ENCODE results near the gene GPR15. TPM values are rescaled to one million over a fixed set of nuclear protein-coding genes. Genes with fewer than 3 reads are reported as not detected.

GPR15 gene
- total RNA-seq, 2 donors from 2014 or later: not detected

DNA sequence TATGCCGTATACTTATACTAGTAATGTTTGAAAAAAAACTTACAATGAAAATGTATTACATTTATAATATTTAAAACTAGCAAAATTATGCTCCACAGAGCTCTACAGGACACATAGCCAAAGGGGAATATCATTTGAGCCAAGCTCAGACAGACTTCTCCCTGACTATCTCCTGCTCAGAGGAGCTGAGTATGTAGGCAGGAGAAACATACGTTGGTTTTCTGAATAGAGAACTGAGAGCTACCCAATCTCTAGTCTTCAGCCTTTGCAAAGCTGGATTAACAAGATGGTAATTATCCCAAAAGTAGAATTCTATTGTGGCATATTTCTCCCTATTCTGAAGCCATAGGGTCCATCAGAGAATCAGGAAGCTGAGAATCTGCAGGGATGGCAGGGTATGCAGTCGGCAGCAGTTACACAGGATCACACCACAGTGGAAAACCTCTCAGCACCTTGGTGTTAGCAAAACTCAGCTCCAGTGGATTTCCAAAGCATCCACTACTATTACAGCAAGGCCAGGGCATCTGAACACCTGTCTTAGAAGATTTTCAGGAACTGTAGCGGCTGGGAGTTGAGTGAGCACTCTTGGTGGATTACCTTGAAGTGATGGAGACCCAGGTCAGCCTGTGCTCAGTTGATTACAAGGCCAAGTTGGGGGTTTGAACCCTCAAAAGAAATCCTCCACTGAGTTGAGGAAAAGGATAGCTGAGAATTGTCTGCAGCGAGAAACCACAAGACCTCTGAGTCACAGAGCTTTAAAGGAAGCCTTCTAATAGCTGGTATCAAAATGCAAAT is 30.1 kb downstream of the GPR15 start:
- intact Hi-C loops (cut with DNase I): no loop called here
- Histone ChIP-seq H3K27me3 (no peaks in the 10 kb centered on the region), H3K4me1 (no peaks in the 10 kb centered on the region), H3K4me3 (no peak overlapping the region), H3K36me3 (replicated peaks in 1 of 2; ENCODE audit: insufficient read depth in 1 of 2, low read depth in 2 of 2) (no peaks in the 10 kb centered on the region), H3K27ac (no peak overlapping the region), H3K9me3 (no peaks in the 10 kb centered on the region)
- 73 to 85% methylated on average over 5 of the region's 5 CpGs for whole genome bisulfite sequencing, 2 donors
- DNase-seq: no peak
- no peak for ATAC-seq
- no peak for TF ChIP-seq CTCF (IDR thresholded peaks at IDR 0.05)
- TF ChIP-seq POLR2A (IDR thresholded peaks at IDR 0.05): no peak

DNA sequence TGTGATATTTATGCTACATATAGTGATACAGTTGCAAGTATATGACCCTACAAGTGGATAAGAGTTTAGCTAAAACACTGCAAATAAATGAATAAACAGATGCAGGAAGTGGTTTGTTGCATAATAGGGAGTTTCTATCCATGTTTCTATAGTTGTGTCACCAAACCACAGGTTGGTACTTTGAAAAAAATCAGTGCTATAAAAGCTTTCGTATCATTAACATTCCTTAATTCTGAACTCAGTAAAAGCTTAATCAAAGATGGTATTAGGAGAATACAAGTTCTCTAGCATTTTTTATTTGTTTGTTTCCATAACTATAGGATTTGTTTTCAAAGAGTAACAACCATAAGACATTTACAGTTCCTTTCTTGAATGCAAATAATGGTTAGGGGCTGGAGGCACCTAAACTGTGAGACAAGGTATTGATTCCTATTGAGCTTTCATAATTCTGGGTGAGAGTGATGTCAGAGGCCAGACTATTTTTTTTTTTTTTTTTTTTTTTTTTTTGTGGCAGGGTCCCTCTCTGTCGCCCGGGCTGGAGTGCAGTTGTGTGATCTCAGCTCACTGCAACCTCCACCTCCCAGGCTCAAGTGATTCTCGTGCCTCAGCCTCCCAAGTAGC is 32.0 kb downstream of the GPR15 start:
- Histone ChIP-seq H3K36me3 (replicated peaks in 1 of 2; ENCODE audit: insufficient read depth in 1 of 2, low read depth in 2 of 2) (no peaks in the 10 kb centered on the region), H3K4me1 (no peaks in the 10 kb centered on the region), H3K27ac (no peak overlapping the region), H3K27me3 (no peaks in the 10 kb centered on the region), H3K9me3 (no peaks in the 10 kb centered on the region), H3K4me3 (no peak overlapping the region)
- intact Hi-C loops (cut with DNase I): no loop called here
- TF ChIP-seq POLR2A (IDR thresholded peaks at IDR 0.05): no peak
- no peak for ATAC-seq
- WGBS, 2 donors: 50 to 73% methylated on average over 4 of the region's 4 CpGs
- no peak for DNase-seq

DNA sequence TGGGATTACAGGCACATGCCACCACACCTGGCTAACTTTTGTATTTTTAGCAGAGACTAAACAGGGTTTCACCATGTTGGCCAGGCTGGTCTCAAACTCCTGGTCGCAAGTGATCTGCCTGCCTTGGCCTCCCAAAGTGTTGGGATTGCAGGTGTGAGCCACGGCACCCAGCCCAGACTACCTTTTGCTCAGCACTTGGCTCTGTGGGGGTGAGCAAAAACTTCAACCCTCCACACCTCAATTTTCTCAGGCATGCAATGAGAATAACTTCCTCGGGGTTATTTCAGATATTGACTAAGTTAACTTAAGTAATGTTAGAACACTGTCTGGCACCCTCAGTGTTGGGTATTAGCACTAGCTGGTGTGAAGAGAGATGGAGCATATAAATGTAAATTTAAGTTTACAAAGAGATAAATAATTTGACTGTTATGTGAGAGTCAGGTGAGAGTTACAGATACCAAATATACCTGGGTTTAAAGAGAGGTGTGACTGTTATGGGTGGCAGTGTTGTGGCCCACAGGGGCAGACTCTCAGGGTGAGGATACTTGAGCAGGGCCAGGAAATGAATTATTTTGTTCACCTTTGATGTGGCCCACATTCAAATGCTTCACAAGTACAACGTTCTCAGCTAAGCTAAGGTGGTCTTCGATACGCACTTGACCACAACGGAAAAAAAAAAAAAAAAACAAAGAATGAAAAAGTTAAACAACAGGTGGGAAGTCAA is 32.7 kb downstream of the GPR15 start:
- WGBS, 2 donors: 65 to 70% methylated on average over 7 of the region's 7 CpGs
- DNase-seq: no peak
- no peak for ATAC-seq
- Histone ChIP-seq H3K27me3 (no peaks in the 10 kb centered on the region), H3K36me3 (replicated peaks in 1 of 2; ENCODE audit: insufficient read depth in 1 of 2, low read depth in 2 of 2) (no peaks in the 10 kb centered on the region), H3K4me3 (no peak overlapping the region), H3K27ac (no peak overlapping the region), H3K4me1 (no peaks in the 10 kb centered on the region), H3K9me3 (no peaks in the 10 kb centered on the region)
- intact Hi-C loops (cut with DNase I): no loop called here
- no peak for TF ChIP-seq POLR2A (IDR thresholded peaks at IDR 0.05)
- TF ChIP-seq CTCF (IDR thresholded peaks at IDR 0.05): no peak

DNA sequence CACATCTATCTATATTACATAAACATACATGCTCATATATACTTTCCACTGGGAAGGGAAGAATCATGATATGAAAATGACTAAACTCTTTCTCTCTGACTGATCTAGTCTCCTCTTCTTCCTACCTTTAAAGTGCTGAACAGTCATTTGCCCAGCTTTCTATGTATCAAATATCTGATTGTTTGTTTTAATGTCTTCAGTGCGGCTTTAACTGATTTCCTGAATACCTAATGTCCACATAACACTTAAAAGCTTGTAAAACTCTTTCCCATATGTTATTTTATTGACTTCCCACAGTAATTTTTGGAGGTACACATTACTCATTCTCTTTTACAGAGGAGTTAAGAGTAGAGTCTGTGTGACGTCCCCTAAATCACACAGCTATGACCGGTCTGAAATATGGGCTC is 33.5 kb downstream of the GPR15 start:
- Histone ChIP-seq H3K4me3 (no peak overlapping the region), H3K36me3 (replicated peaks in 1 of 2; ENCODE audit: insufficient read depth in 1 of 2, low read depth in 2 of 2) (no peaks in the 10 kb centered on the region), H3K4me1 (no peaks in the 10 kb centered on the region), H3K27ac (no peak overlapping the region), H3K9me3 (no peaks in the 10 kb centered on the region), H3K27me3 (no peaks in the 10 kb centered on the region)
- ATAC-seq: no peak
- DNase-seq: no peak
- TF ChIP-seq POLR2A (IDR thresholded peaks at IDR 0.05) (no peak), CTCF (IDR thresholded peaks at IDR 0.05) (no peak)
- WGBS, 2 donors: 42 to 43% methylated on average over 3 of the region's 3 CpGs
- intact Hi-C loops (cut with DNase I): no loop called here

- DNase-seq (no peak), ATAC-seq (no peak)
- Histone ChIP-seq H3K4me1 (no peaks in the 10 kb centered on the region), H3K36me3 (replicated peaks in 1 of 2; ENCODE audit: insufficient read depth in 1 of 2, low read depth in 2 of 2) (no peaks in the 10 kb centered on the region), H3K9me3 (no peaks in the 10 kb centered on the region), H3K4me3 (no peak overlapping the region), H3K27me3 (no peaks in the 10 kb centered on the region), H3K27ac (no peak overlapping the region)
- 63% methylated on average over 6 of the region's 6 CpGs for WGBS, 2 donors
- TF ChIP-seq POLR2A (IDR thresholded peaks at IDR 0.05) (no peak), CTCF (IDR thresholded peaks at IDR 0.05) (no peak)
- intact Hi-C loops (cut with DNase I): no loop called here
Measured at GRCh38 chr3:98565843-98566242, 34.1 kb downstream of the GPR15 start.
